GM08714 (cell line): Measurements from ENCODE around the gene ITPRID2.

Experiments
- H3K4me3 ChIP-seq: fragments of 200-500 bp; sonication (Bioruptor generic); 2 replicates; pipeline ENCODE4 v1.5.1; 2014; ENCODE audit warnings: mild to moderate bottlenecking, low read length, inconsistent platforms
- ZNF274 ChIP-seq: IDR thresholded peaks from 2 replicates; pipeline ENCODE4 v1.6.1; 2012; ENCODE audit warnings: mild to moderate bottlenecking, low read depth, low read length

ITPRID2 gene

DNA sequence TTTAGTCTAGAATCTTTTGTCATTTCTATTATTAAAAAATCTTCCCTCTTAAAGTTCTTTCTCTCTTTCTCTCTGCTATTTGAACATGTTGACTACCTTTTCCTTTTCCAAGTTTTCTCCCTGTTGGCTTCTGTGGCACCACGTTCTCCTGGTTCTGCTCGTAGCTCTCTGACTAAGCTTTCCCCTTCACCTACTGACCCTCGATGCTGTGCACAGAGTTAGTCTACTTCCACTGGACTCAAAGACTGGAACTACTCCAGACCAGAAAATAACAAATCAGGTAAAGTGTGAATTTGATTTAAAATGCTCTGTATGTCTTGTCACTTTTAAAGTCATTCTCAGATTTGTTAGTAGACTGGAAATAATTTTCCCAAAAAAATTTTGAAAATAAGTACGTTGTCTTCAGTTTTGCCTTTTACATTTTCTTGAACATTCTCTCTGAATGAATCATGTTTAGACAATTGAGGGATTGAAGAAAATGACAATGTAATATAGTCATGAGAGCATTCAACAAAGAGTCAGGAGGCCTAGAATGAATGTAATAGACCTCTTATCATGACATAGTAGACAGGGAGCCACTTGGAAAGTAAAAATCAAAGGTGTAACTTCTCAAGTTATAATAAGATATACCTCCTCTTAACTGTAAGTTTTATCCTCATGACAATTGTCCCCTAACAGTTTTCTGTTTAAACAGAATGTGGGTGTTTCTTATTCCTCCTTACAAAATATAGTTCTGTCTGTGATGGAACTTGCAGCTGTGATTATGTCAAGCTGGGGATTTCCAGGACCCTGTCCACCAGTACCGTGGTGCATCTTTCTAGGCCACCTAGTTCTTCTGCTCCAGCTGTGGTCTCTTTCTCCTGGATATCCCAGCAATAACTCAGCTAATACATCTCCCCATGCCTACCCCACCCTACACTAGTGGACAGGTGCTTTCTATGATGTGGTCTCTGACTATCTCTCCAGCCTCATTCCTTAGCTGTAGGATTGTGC lies 25.5 kb downstream of the ITPRID2 start:
- H3K4me3 ChIP-seq, result no peak overlapping the region
- TF ChIP-seq ZNF274, result no peak

DNA sequence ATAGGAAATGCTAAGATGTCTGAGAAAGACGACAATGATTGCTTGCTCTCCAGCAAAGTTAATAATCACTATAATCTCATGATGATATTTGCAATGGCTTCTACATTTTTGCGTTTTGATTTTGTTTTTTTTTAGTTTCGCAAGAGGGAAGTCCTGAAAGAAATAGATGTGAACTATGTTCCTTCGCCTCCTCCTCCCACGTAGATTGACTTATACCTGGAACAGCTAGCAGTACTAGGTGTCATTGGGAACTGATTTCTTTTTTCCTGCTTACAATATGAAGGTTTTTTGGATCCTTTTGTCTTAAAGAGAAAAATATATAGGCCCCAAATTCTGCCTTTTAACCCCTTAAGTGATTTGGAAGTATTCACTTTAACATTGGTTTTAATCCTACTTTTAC lies 26.7 kb downstream of the ITPRID2 start:
- no peak for TF ChIP-seq ZNF274
- H3K4me3 ChIP-seq, result no peak overlapping the region

DNA sequence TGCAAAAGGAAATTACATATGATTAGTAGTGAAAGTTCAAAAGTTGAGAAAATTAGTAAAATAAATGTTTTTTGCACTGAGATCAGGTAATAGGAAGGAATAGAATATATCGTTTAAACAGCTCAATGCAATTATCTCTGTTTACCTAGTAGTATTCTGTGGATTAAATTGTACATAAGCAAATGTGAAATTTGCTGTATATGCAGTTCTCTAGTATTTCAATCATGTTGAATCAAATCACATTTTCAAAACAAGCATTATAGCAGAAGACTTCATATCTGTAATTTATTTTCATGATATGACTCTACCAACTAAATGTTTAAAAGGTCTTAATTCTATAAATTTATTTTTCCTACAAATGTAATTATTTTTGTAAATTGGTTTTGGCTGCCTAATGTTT lies 31.6 kb downstream of the ITPRID2 start:
- no peak for TF ChIP-seq ZNF274

DNA sequence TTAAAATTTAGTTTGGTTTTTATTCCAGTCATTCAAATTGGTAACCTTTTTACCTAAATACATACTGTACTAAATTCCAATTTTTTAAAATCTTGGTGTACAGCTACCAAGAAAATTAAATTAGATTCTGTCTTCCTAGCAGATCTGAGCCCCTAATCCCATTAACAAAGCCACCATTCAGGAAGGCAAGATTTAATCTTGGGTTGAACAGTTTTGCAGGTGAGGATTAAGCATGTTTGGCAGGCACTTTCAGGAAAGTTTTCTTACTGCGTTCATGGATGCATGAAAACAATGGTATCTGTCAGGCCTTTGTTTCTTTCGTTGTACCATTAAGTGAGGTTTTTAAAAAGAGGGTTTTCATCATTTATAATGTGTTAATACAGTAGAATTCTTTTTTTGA lies 32.8 kb downstream of the ITPRID2 start:
- H3K4me3 ChIP-seq, result no peak overlapping the region
- no peak for TF ChIP-seq ZNF274

More for the DNA sequence above, 31.6 kb downstream of the ITPRID2 start:
- no peak overlapping the region for H3K4me3 ChIP-seq

DNA sequence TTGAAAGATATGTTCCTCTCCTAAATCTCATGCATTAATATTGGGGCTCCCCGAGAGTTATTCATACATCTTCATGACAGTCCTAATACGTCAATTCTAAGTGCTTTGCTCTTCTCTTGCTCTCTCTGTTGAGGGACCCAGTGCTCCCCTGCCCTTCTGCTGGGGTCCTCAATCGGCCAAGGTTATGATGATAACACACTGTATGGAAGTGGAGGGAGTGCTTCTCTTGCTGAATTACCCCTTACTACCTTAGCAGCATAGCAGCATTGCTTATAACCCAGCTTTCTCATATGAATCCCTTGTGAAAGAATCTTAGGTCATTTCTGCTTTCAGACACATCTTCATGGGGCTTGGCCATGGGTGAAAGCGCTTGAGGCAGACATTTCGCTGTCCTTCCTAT lies 43.2 kb downstream of the ITPRID2 start:
- no peak overlapping the region for H3K4me3 ChIP-seq
- TF ChIP-seq ZNF274, result no peak

DNA sequence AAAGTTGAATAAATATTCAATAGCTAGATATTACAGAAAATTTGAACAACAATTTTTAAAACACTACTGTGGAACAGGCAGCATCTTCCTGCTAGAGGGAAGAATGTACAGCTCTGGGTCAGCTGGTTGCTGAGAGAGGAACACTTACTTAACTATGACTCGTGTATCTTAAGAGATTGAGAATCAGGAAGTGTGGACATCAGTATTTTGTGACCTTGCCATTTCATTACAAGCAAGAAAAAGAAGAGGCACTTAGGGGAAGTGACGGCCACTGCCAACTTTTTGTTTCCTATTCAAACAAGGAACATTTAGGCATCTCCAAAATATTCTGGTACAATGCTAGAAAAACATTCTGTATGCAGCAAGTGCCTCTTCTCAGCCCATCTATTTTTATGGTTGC lies 45.9 kb downstream of the ITPRID2 start:
- H3K4me3 ChIP-seq, result no peak overlapping the region
- no peak for TF ChIP-seq ZNF274

DNA sequence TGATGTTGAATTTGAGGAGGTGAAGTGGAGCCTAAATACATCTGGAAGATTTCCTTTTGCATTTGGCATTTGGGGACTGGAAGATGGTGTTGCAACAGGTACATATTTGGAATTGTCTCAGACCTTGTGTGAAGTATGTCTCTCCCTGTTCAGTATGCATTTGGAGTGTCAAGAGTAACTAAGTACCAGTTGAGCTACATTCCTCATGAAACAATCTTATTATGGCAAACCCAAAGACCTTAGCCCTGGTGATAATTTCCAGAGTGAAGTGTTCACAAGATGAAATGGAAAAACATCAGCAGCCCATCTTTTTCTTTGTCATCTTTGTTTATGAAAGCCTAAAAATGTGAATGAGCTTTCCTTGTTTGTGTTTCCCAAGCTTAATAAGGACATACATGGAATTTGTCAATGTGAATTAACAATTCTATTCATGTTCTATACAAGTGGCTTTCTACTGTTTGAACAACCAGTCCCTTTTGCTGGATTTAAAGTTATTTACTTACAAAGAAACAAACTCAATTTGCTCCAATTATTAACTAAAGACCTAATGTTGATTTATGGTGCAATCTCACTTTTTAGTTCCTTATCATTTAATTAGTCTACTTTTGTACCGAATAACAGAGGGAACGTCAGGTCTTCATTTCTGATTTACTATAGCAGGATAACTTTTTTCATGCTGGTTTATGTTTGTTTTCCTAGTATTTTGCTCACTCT lies 52.0 kb downstream of the ITPRID2 start:
- no peak for TF ChIP-seq ZNF274
- no peak overlapping the region for H3K4me3 ChIP-seq

DNA sequence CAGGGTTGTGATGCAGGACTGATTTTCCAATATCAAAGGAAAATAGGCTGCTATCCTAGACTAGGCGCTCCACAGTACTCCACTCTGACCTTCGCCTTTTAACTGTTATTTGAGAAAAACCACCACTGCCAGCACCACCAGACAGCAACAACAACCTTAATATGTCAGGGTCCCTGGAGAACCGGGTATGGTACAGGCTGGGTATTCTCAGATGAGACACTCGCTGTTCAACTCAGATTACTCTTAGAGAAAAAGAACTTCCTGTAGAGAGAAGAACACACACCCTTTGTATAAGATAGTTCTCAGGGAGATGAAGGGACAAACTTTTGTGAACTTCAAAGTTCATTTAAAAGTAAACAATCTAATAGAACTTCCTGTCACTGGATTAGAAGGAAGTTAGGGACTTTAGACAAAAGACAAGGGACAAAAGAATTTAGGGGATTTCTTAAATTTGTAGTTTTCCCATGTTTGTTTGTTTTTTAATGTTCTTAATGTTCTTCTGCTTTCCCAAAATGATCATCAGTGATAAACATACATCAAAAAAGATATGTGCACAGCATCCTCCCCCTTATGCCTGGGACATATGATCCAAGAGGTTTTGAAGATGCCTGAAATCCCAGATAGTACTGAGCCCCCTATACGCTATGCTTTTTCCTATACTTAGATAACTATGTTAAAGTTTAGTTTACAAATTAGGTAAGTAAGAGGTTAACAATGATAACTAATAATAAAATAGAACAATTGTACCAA lies 52.8 kb downstream of the ITPRID2 start:
- H3K4me3 ChIP-seq, result no peak overlapping the region

DNA sequence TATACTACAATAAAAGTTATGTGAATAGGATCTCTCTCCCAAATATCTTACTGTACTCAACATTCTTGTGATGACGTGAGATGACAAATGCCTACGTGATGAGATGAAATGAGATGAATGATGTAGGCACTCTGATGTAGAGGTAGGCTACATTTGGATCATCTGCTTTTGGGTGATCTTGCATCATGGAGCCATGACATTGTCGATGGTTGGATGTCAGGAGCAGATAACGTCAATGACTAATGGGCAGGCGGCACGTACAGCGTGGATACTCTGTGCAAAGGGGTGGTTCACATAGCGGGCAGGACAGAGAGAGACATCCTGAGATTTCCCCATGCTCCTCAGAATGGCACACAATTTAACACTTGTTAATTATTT lies 53.4 kb downstream of the ITPRID2 start:
- H3K4me3 ChIP-seq, result no peak overlapping the region
- TF ChIP-seq ZNF274, result no peak

More for the DNA sequence above, 52.8 kb downstream of the ITPRID2 start:
- TF ChIP-seq ZNF274, result no peak

DNA sequence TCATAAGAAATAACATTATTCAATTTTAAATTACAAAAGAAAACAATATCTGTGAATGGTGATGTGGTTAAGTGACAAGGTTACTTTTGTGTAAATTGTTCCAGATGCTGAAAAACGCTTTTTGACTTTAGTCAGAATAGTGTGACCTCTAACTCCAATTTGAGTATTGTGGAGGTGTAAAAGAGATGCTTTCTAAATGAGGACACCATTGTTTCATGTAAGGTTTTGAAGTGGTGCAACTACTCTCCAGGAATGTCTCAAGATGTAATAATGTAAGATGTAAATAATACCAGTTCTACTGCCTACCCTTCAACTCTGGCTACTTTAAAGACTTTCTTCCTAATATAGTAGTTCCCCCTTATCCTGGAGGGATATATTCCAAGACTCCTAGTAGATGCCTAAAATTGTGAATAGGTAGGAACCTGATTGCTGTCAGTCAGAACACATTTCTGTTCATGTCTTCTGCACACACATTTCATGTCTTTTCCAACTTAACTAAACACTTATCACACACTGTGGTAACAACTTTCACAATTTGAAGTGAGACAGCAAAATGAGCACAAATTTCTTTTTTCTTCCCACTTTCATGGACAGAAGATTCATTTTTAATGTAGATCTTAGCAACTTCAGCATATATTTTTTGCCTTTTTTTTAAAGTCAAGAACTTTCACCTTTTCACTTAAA lies 55.1 kb downstream of the ITPRID2 start:
- no peak overlapping the region for H3K4me3 ChIP-seq

DNA sequence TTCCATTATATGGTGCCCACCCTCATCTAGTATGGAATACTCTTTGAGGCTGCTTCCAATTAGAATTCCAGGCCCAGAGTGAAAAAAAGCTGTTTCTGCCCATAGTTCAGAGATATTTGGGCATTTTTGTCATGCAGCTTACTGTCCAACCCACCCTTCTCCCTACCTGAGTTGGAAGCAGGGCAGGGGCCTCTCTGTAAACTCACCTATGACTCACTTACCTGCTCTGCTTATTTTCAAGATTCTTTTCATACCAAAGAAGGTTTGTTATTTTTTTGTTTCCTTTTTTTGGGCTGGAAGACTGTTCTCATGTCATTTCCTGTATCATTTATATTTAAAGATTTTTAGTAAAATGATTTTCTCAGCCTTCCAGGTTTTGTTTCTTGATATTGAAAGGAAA lies 55.7 kb downstream of the ITPRID2 start:
- no peak for TF ChIP-seq ZNF274
- H3K4me3 ChIP-seq, result no peak overlapping the region

More for the DNA sequence above, 55.1 kb downstream of the ITPRID2 start:
- no peak for TF ChIP-seq ZNF274

DNA sequence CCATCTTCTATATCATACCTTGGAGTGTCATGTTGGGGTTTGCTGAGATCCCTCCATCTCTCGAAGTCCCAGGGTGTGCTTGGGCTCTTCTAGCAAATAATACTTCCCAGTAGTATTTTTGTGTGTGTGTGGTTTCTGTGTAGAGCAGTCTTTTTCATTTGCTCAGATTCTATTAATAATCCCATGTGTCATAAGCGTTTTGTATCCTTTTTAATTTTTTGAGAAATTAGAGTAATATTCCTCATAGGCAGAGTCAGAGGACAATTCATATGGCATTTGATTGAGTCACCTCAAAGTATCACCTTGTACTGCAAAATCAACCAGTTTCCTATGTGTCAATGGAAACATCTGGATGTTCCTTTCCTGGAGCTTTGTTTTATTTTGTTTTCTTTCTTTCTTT lies 56.7 kb downstream of the ITPRID2 start:
- no peak overlapping the region for H3K4me3 ChIP-seq
- no peak for TF ChIP-seq ZNF274

DNA sequence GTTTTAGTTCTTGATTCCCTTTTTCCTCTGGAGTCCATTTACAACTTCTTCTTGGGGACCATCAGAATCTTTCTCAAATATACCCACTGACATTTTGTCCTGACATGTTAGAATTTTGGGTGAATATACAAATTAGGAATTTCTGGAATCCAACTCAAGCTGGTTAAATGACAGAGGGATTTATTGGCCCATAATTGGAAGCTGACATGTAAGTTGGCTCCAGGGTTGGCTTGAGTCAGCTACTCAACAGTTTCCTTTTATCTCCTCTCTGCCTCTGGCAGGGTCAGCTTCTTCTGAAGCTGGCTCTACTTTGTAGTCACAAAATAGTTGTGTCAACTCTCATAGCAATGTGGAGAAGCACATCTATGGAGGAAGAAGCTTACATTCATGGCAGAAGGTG lies 57.5 kb downstream of the ITPRID2 start:
- no peak overlapping the region for H3K4me3 ChIP-seq
- no peak for TF ChIP-seq ZNF274
